ENCODE data around the gene ADGRV1. TPM values are rescaled to one million over a fixed set of nuclear protein-coding genes. Genes with fewer than 3 reads are reported as not detected.
A peak's percentile ranks its signal among the peaks of the same experiment; 100 is the strongest.

ADGRV1 gene
- total and polyA plus RNA-seq, 9 of the 15 experiments (the other 6 are each of a cell fraction or from before 2014, with no cell fraction given) = 21.7 to 156 (median 58.2) TPM

DNA sequence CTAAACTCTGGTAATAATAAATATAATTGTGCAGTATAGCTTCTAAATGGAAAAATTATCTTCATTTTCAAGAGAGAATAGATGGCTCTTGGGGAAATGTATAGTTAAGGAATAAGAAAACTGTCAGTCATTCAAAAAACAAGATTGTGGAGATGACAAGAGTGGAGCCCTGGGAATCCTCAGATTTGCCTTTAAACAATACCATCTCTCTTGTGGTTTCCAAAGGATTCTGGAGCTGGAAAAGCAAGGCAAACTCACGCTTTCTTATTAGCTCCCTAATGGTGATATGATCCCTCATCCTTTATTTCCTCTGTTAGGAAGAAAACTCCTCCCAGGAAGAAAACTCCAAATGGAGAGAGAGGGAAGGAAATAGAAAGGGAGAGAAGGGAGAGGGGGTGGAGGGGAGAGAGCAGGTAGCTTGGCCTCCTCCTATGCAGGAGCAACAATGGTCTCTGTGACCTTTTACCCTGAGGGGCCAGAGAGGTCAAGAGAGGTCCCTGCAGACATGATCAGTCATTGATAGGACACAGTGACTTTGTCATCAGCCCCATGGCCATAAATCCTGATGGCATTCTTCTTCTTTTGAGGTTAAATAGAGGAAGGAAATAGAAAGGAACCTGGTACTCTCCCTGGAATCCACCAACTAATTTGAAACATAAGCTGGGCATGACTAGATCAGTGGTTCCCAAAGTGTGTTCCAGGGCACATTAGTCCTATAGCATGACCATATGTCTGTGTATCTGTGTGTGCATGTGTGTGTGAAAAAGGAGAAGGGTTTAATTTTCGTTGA, 512.4 kb downstream of the ADGRV1 start:
- Histone ChIP-seq H3K4me1 (replicated peaks in 1 of 2; ENCODE audit: control insufficient read depth in 2 of 2, insufficient read depth in 2 of 2, low read length in 2 of 2) (no peaks in the 10 kb centered on the region), H4K20me1 (replicated peaks; ENCODE audit: control insufficient read depth, insufficient read depth, low read length) (no peaks in the 10 kb centered on the region), H3K9me1 (ENCODE audit: control insufficient read depth, insufficient read depth, low read length) (no peaks in the 10 kb centered on the region), H3K27ac (ENCODE audit: extremely low read depth, low read depth, low read length) (no peak overlapping the region), H3K27me3 (ENCODE audit: control insufficient read depth in 2 of 2, insufficient read depth in 2 of 2, low read length in 2 of 2) (no peaks in the 10 kb centered on the region), H3K9me3 (replicated peaks; ENCODE audit: control insufficient read depth, insufficient read depth, low read depth, low read length) (no peaks in the 10 kb centered on the region), H3K4me2 (ENCODE audit: insufficient read depth, low read length) (no peak overlapping the region), H3K4me3 (no peak overlapping the region), H3K9ac (ENCODE audit: insufficient read depth in 1 of 2, low read depth in 2 of 2, low read length in 2 of 2) (no peak overlapping the region), H2AFZ (ENCODE audit: low read depth, low read length) (no peak overlapping the region), H3K36me3 (ENCODE audit: control insufficient read depth, insufficient read depth, low read length) (peaks cover 10% of the 10 kb centered on the region; the same call in 1 of the 3 replicates), H3K79me2 (ENCODE audit: control insufficient read depth, insufficient read depth, low read length) (no peaks in the 10 kb centered on the region)
- ChIA-PET CTCF (ENCODE audit: low intra/inter-chr PET ratio) (no interaction called here), POLR2A (interaction anchor here (0.6 to 1.0 kb wide), 2 partner anchors 309 to 310 kb away, joined by 3 to 4 read pairs; no protein-coding TSS in a partner anchor)
- BruUV-seq (replicated peaks) = no TSS peak
- 46% methylated on average over 2 of the region's 2 CpGs for WGBS (ENCODE audit: insufficient coverage, low coverage, missing lambda C conversion rate)
- in situ Hi-C loops (cut with MboI) = no loop called here
- ATAC-seq = no peak
- DNase-seq (ENCODE audit: extremely low read depth in 1 of 4, low spot score in 3 of 4) = no peak
- intact Hi-C loops (cut with micrococcal nuclease) = no loop called here
- FAIRE-seq = no peak
- no peak for TF ChIP-seq NR2C1 (IDR thresholded peaks at IDR 0.05)
- peak; percentile 48; the same call in 1 of the 2 replicates for TF ChIP-seq NR2C1 (tag; IDR thresholded peaks at IDR 0.05)
- no peak for TF ChIP-seq TFAM (CRISPR knock-in tag; conservative IDR thresholded peaks at IDR 0.05)
- peak; percentile 35 for TF ChIP-seq MEIS2 (IDR thresholded peaks at IDR 0.05; ENCODE audit: partially characterized antibody)
- no peak for TF ChIP-seq MCM7 (IDR thresholded peaks at IDR 0.05)
- no peak for TF ChIP-seq NR2C2 (CRISPR knock-in tag; IDR thresholded peaks at IDR 0.05)
- peak; percentile 31; the same call in 1 of the 2 replicates for TF ChIP-seq NR2C2 (tag; IDR thresholded peaks at IDR 0.05)
- TF ChIP-seq HSF4 (CRISPR knock-in tag; IDR thresholded peaks at IDR 0.05; ENCODE audit: borderline replicate concordance) = no peak
- no peak for TF ChIP-seq PTRF (tag; IDR thresholded peaks at IDR 0.05)
- TF ChIP-seq PBX2 (CRISPR knock-in tag; IDR thresholded peaks at IDR 0.05; ENCODE audit: low read depth) = no peak
- TF ChIP-seq PBX2 (tag; conservative IDR thresholded peaks at IDR 0.05; ENCODE audit: low read depth) = 0 out of 2 replicates have a peak, but pooled peaks have one; percentile 20

All from K562 (cell line).